ENCODE measurements around the gene ZNF10.

ZNF10 gene
- 13.2 to 19.1 reads per million in 2 donors for total RNA-seq

- DNase-seq, result peak; percentile 96
These were observed at the start of gene ZNF10, which contains the start of gene ZNF891 for GRCh38 chr12:133130038-133130807. ZNF10 (plus strand) TSS chr12:133130627; CDS start chr12:133144493, 13,866 bp downstream. ZNF891 (minus strand) TSS chr12:133130274; CDS start chr12:133121918, 8,356 bp downstream.

- DNase-seq, result no peak
These were observed 49.2 kb upstream of the ZNF10 start for GRCh38 chr12:133081159-133081780.

DNA sequence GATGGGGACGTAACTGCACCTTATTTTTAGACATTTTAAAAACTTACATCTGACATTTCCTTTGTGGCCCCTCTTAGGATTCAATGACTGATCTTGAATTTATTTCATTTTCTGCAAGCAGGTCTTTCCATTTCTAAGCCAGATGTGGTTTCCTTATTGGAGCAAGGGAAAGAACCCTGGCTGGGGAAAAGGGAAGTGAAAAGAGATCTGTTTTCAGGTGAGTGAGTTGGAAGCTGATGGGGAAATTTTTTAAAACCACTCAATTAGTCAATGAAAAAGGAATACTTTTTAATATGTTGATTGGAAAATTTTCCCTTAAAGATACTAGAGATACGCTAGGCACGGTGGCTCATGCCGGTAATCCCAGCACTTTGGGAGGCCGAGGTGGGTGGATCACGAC lies 47.1 kb upstream of the ZNF10 start:
- DNase-seq, result no peak

DNA sequence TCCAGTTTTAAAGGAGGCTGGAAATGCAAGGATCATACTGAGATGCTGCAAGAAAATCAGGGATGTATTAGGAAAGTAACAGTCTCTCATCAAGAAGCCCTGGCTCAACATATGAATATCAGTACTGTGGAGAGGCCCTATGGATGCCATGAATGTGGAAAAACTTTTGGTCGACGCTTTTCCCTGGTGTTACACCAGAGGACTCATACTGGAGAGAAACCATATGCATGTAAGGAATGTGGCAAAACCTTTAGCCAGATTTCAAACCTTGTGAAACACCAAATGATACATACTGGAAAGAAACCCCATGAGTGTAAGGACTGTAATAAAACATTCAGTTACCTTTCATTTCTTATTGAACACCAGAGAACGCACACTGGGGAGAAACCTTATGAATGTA lies 24.8 kb upstream of the ZNF10 start:
- no peak for DNase-seq

- DNase-seq, result no peak
These were observed 24.2 kb upstream of the ZNF10 start for GRCh38 chr12:133106253-133106652.

DNA sequence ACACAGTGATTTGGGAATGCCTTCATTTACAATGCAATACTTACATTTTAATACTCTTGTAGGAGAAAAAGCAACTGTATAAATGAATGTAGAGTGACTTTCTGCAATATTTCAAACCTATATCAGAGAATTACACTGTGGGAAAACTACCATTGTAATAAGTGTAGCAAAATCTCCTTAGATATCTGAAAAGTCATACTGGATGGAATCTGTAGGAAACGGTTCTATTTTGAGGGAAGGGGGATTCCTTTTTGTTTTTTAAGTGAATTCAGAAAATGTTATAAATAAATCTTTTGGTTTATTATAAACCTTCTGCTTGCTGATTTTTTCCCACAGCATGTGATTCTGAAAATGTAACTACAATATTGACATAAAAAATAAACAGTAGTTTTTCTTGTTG lies 23.3 kb upstream of the ZNF10 start:
- no peak for DNase-seq

DNA sequence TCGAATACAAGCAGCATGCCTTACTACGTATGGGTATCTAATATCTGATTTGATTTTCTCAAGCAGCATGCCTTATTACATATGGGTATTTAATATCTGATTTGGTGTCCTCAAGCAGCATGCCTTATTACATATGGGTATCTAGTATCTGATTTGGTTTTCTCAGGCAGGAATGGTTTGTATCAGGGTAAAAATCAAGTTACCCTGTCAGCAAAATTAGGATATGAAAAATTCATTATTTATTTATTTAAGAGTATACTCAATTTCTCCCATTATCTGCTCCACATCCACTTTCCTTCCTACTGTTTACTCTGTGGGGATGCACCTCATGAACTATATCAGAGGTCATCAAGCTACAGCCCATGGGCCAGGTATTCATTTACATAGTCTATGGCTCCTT lies 22.3 kb upstream of the ZNF10 start:
- DNase-seq, result no peak

DNA sequence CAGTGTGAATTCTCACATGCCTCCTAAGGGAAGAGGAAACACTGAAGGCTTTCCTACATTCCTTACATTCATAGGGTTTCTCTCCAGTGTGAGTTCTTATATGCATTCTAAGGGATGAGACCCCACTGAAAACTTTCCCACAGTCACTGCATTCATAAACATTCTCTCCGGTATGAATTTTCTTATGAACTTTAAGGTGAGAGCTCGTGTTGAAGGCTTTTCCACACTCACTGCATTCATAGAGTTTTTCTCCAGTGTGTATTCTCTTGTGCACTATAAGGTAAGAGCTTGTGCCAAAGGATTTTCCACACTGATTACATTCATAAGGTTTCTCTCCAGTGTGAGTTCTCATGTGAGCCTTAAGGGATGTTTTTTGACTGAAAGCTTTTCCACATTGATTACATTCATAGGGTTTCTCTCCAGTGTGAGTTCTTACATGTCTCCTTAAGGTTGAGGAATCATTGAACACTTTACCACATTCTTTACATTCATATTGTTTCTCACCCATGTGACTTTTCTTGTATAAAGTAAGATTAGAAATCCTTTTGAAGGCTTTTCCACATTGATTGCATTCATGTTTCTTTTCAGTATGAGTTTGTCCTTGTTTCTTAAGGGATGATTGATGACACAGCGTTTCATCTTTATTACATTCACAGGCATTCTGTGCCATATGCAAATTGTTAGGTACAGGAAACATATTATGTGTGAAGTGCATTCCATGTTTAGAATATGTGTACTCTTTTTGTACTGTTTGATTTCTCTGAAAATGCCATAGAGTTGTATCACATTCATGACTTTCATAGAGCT lies 9.8 kb upstream of the ZNF10 start:
- DNase-seq, result no peak

- no peak for DNase-seq
These were observed 5.8 kb upstream of the ZNF10 start for GRCh38 chr12:133124674-133125073.

- no peak for DNase-seq
These were observed 924 bp upstream of the ZNF10 start for GRCh38 chr12:133129368-133130037.

- DNase-seq, result peak; percentile 36
These were observed 341 bp downstream of the ZNF10 start for GRCh38 chr12:133130808-133131128.

GRCh38 chr12:133135747-133136146 lies 5.3 kb downstream of the ZNF10 start:
- no peak for DNase-seq

DNA sequence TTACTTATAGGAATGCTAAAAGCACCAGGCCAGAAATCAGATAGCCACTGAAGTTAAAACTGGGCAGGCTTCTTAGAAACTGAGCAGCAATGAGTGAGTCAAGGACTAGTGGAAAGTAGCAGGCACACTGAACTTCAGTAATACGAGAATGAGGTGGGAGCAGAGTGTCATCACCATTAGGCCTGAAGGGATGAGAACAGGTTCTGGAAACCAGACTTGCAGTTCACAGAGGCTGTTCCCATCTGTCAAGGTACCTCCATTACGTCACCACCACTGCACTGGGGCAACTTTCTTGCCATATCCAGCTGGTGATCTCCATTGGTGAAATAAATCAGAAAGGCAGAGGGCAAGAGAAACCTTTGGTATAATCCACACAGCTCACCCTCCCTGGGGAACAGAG lies 15.6 kb downstream of the ZNF10 start:
- DNase-seq, result no peak

GRCh38 chr12:133156125-133156690 lies 25.8 kb downstream of the ZNF10 start:
- DNase-seq, result no peak

- DNase-seq, result no peak
These were observed 35.3 kb downstream of the ZNF10 start for GRCh38 chr12:133165776-133166175.

DNA sequence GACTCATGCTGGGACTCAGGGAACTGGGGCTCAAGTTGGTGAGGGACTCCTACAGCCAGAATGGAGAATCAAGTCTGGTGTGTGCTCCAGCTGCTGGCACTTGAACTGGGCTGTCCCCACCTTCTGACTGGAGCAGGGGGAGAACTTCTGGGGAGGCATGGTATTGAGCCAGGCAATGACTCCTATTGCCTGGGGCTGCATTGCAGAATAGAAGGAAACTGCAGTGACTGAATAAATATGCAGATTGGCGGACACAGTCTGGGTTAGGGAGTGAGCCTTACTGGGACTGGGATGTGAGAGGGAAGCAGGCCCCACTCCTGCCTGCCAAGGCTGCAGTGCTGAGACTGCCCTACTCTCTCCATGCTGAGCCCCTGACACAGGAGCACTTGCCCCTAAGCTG lies 42.1 kb downstream of the ZNF10 start:
- no peak for DNase-seq

DNA sequence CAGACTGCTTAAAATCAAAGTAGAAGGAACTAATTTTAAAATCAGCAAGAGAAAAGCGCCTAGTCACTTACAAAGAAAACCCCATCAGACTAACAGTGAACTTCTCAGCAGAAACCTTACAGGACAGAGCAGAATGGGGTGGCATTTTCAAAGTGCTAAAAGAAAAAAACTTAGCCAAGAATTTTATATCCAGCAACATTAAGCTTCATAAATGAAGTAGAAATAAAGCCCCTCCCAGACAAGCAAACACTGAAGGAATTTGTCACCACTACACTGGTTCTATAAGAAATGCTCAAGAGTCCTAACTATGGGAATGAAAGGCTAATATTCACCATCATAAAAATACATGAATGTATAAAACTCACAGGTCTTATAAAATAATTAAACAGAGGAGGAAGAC lies 44.5 kb downstream of the ZNF10 start:
- no peak for DNase-seq

DNA sequence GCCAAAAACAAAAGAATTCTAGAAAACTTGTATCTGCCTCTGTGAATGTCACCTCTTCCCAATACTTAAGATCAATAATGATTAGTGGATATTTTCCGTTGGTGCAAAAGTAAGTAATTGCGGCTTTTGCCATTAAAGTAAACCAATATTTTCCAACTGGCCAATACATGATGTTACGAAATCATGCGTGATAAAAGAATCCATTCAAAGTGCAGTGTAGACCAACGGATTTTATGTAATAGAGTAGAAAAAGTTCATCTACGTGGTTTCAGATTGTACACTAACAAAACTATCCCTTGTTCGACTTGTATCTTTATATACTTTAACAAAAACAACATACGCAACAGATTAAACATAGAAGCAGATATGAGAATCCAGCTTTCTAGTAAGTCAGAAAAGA lies 50.2 kb downstream of the ZNF10 start:
- DNase-seq, result no peak

DNA sequence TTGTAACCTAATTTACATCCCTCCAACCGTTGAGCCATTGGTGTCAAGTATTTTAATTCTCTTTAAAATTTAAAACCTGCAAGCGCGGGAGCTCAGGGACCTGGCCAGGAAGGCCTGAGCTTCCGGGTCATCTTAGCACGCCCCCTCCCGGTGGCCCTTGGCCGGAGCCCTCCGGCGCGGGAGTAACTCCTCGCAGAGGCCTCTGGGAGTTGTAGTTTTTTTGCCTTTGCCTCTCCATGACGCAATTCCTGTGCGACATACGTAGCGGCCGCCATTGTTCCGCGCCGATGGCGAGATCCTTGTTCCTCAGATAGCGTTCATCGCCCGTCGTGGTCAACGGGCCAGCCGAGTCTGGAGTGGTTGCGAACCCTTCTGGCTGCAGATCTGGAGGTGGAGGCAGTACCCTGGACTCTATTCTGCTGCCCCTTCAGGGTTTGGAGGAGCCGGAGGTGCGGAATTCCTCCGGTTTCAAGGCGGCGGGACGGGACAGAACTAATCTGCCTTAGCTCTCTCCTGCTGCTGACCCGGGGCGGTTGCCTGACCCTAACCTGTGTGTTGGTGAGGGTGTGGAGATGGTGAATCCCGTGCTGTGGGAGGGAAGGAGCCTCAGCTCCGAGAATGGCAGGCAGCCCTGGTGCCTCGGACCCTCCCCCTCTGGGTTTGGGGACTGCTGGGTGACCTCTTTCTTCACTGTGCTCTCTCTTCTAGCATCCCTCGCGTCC lies 51.0 kb downstream of the ZNF10 start, which contains the start of gene ZNF268:
TSS of gene ZNF268 (plus strand) at position 258 of the 722 bp plus-strand sequence. CDS start 503 bp downstream, outside the sequence.
- peak; percentile 78 for DNase-seq

GRCh38 chr12:133190176-133190575 lies 59.7 kb downstream of the ZNF10 start:
- DNase-seq, result no peak

DNA sequence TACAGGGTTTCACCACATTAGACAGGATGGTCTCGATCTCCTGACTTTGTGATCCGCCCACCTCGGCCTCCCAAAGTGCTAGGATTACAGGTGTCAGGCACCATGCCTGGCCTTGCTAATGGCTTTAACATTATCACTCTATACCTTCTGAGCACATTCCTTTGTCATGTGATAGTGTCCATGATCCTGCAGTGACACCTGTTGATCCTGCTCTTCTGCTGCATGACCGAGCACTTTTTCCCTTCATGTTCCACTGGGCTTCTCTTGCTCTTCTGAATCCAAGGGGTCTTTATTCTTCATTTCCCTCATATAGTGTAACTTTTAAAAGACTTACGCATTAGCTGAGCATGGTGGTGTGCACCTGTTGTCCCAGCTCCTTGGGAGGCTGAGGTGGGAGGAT lies 62.4 kb downstream of the ZNF10 start:
- no peak for DNase-seq

DNA sequence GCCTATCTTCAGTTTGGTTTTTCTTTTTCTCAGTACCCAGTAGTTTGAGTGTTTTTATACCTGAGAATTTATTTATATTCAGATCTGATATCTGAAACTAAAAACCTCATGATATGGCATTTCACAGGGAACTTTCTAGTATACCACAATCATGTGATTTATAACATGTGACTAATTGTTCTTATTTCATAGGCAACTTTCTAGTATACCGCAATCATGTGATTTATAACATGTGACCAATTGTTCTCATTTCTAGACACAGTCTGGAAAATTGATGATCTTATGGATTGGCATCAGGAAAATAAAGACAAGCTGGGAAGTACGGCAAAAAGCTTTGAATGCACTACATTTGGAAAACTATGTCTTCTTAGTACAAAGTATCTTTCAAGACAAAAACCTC lies 71.5 kb downstream of the ZNF10 start:
- no peak for DNase-seq
